Gastrocnemius medialis (tissue), 4 donors: Measurements from ENCODE around the gene PSMA6. TPM values are rescaled to one million over a fixed set of nuclear protein-coding genes. Genes with fewer than 3 reads are reported as not detected.

ENCODE experiments used
- ATAC-seq, 2 donors: fragments of 150-250 bp; one replicate each; pipeline ENCODE4 v1.9.1; 2016
- DNase-seq, 2 donors: peaks; one replicate each; pipeline ENCODE4 v3.0.0-alpha.2; 2019
- H3K27ac ChIP-seq, 4 donors: fragments of 200-600 bp; sonication (generic); 1 replicate in 1 of 4; 2 replicates in 3 of 4; pipeline ENCODE4 v1.5.1; 2016 to 2018; ENCODE audit warnings: mild to moderate bottlenecking in 2 of 4, moderate library complexity in 1 of 4
- H3K27me3 ChIP-seq, 3 donors: fragments of 200-600 bp; sonication (generic) in 2 of 3; 1 replicate in 1 of 3; 2 replicates in 2 of 3; pipeline versions ENCODE4 v1.5.1 to v1.6.0; 2016 to 2019; ENCODE audit warnings: mild to moderate bottlenecking in 1 of 3, moderate library complexity in 1 of 3
- H3K36me3 ChIP-seq, 2 donors: fragments of 200-600 bp; sonication (generic) in 1 of 2; one replicate each; pipeline ENCODE4 v1.5.1; 2017 to 2018
- H3K4me1 ChIP-seq, 2 donors: fragments of 200-600 bp; sonication (generic) in 1 of 2; one replicate each; pipeline ENCODE4 v1.5.1; 2016 to 2017; ENCODE audit warnings: mild to moderate bottlenecking in 2 of 2
- H3K4me3 ChIP-seq, 4 donors: fragments of 200-600 bp; sonication (generic) in 3 of 4; 1 replicate in 1 of 4; 2 replicates in 3 of 4; pipeline ENCODE4 v1.5.1; 2016 to 2019; ENCODE audit warnings: mild to moderate bottlenecking in 2 of 4
- H3K9me3 ChIP-seq, 3 donors: fragments of 200-600 bp; sonication (generic) in 2 of 3; 1 replicate in 1 of 3; 2 replicates in 2 of 3; pipeline ENCODE4 v1.5.1; 2016 to 2019
- POLR2A ChIP-seq, 2 donors: fragments of 450-650 bp; IDR thresholded peaks; one replicate each; pipeline ENCODE4 v1.6.1; 2017; ENCODE audit warnings: antibody characterized with exemption in 2 of 2, mild to moderate bottlenecking in 2 of 2, moderate library complexity in 2 of 2
- in situ Hi-C, 4 donors: fragments of 200-750 bp; cut with MboI; loops; one replicate each; pipeline versions ENCODE4 v1.15.0 to v1.8.0; 2017; ENCODE audit warnings: low sequenced_read_pairs in 4 of 4
- intact Hi-C: fragments of 100-400 bp; cut with DNase I; formaldehyde crosslinking; loops from one replicate; pipeline ENCODE4 v1.15.1; 2023; ENCODE audit warnings: low total_unique reads
- total RNA-seq, 4 donors: library from RNA; depleted of rRNA; stranded (reverse); fragments of >200 nt; gene quantifications; one replicate each; pipeline versions ENCODE4 v1.1.0 to v1.2.3, GENCODE V29; 2016
- TF ChIP-seq, protein P1 (sequence below), 5 experiments: fragments of 450-650 bp in 3 of 5; fragments of 200-600 bp in 2 of 5; sonication (generic) in 2 of 5; IDR thresholded peaks in 4 of 5; conservative IDR thresholded peaks in 1 of 5; 1 replicate in 4 of 5; 2 replicates in 1 of 5; pipeline ENCODE4 v1.5.1; 2016 to 2019; ENCODE audit warnings: antibody characterized with exemption in 5 of 5, mild to moderate bottlenecking in 3 of 5, moderate library complexity in 3 of 5

PSMA6 gene
- total RNA-seq, 4 donors from 2014 or later = 323 to 502 (median 464) TPM

DNA sequence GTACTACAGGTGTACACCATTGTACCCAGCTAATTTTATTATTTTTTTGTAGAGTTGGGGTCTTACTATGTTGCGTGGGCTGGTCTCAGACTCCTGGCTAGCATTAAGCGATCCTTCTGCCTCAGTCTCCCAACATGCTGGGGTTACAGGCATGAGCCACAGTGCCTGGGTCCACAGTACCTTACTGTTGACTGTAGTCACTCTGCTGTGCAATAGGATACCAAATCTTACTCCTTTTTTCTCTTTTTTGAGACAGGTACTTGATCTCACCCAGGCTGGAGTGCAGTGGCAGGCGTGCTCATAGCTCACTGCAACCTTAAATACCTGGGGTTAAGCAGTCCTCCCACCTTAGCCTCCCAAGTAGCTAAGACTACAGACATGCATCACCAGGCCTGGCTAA, 25.6 kb downstream of the PSMA6 start:
- no peak for DNase-seq
- Histone ChIP-seq H3K9me3 (no peaks in the 10 kb centered on the region), H3K4me3 (no peak overlapping the region), H3K27ac (no peak overlapping the region), H3K4me1 (no peaks in the 10 kb centered on the region), H3K27me3 (no peaks in the 10 kb centered on the region), H3K36me3 (peaks cover 3 to 67% of the 10 kb centered on the region in 2 donors)
- TF ChIP-seq POLR2A (IDR thresholded peaks at IDR 0.05) = no peak
- TF ChIP-seq, protein P1, sequence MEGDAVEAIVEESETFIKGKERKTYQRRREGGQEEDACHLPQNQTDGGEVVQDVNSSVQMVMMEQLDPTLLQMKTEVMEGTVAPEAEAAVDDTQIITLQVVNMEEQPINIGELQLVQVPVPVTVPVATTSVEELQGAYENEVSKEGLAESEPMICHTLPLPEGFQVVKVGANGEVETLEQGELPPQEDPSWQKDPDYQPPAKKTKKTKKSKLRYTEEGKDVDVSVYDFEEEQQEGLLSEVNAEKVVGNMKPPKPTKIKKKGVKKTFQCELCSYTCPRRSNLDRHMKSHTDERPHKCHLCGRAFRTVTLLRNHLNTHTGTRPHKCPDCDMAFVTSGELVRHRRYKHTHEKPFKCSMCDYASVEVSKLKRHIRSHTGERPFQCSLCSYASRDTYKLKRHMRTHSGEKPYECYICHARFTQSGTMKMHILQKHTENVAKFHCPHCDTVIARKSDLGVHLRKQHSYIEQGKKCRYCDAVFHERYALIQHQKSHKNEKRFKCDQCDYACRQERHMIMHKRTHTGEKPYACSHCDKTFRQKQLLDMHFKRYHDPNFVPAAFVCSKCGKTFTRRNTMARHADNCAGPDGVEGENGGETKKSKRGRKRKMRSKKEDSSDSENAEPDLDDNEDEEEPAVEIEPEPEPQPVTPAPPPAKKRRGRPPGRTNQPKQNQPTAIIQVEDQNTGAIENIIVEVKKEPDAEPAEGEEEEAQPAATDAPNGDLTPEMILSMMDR (IDR thresholded peaks at IDR 0.05 in 4 of 5, conservative IDR thresholded peaks at IDR 0.05 in 1 of 5) = no peak
- intact Hi-C loops (no loop called here), in situ Hi-C loops (no loop called here)
- ATAC-seq = no peak

DNA sequence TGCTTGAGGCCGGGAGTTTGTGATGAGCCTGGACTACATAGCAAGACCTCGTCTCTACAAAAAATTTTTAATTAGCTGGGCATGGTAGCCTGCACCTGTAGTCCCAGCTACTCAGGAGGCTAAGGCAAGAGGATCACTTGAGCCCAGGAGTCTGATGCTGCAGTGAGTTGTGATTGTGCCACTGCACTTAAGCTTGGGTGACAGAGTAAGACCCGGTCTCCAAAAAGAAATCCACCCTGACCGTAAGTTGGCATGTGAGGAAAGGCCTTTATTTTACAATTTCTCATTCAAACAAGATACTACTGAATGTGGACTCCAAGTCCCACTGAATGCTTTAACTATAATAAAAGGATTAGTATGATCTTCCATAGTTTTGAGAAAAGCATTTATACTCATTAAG, 27.3 kb downstream of the PSMA6 start:
- Histone ChIP-seq H3K4me3 (no peak overlapping the region), H3K27ac (no peak overlapping the region), H3K9me3 (no peaks in the 10 kb centered on the region), H3K27me3 (no peaks in the 10 kb centered on the region), H3K4me1 (no peaks in the 10 kb centered on the region), H3K36me3 (peaks cover 0 to 51% of the 10 kb centered on the region in 2 donors)
- in situ Hi-C loops = no loop called here
- DNase-seq = no peak
- ATAC-seq = no peak
- intact Hi-C loops = no loop called here
- TF ChIP-seq POLR2A (IDR thresholded peaks at IDR 0.05) = no peak
- TF ChIP-seq, protein P1 (IDR thresholded peaks at IDR 0.05 in 4 of 5, conservative IDR thresholded peaks at IDR 0.05 in 1 of 5) = no peak

GRCh38 chr14:35320472-35320871, 28.3 kb downstream of the PSMA6 start:
- Histone ChIP-seq H3K36me3 (peaks cover 0 to 42% of the 10 kb centered on the region in 2 donors), H3K27ac (no peak overlapping the region), H3K4me1 (no peaks in the 10 kb centered on the region), H3K9me3 (no peaks in the 10 kb centered on the region), H3K27me3 (no peaks in the 10 kb centered on the region), H3K4me3 (no peak overlapping the region)
- DNase-seq (no peak), ATAC-seq (peak in 1 of 2 donors; percentile 33)
- in situ Hi-C loops = no loop called here
- intact Hi-C loops = no loop called here
- TF ChIP-seq, protein P1 (IDR thresholded peaks at IDR 0.05 in 4 of 5, conservative IDR thresholded peaks at IDR 0.05 in 1 of 5) = no peak
- no peak for TF ChIP-seq POLR2A (IDR thresholded peaks at IDR 0.05)

GRCh38 chr14:35326375-35326774, 34.2 kb downstream of the PSMA6 start:
- TF ChIP-seq, protein P1 (IDR thresholded peaks at IDR 0.05 in 4 of 5, conservative IDR thresholded peaks at IDR 0.05 in 1 of 5) = no peak
- no peak for TF ChIP-seq POLR2A (IDR thresholded peaks at IDR 0.05)
- no peak overlapping the region for H3K4me3 ChIP-seq
- in situ Hi-C loops = no loop called here
- no peak for ATAC-seq
- intact Hi-C loops = no loop called here
- no peaks in the 10 kb centered on the region for H3K36me3 ChIP-seq
- no peaks in the 10 kb centered on the region for H3K27me3 ChIP-seq
- no peaks in the 10 kb centered on the region for H3K4me1 ChIP-seq
- no peaks in the 10 kb centered on the region for H3K9me3 ChIP-seq
- no peak for DNase-seq
- H3K27ac ChIP-seq = no peak overlapping the region
